HS-27A (cell line): Measurements from ENCODE around the gene KLF5.

ENCODE experiments used
- DNase-seq: peaks from one replicate; pipeline ENCODE4 v3.0.0-alpha.2; 2012; ENCODE audit warnings: low read depth, missing footprints

The KLF5 gene

GRCh38 chr13:73059460-73060250 lies 850 bp downstream of the KLF5 start:
- DNase-seq = no peak

GRCh38 chr13:73060251-73061160 lies 1.7 kb downstream of the KLF5 start:
- no peak for DNase-seq

- no peak for DNase-seq
Observed at GRCh38 chr13:73061473-73061872, 2.7 kb downstream of the KLF5 start.

GRCh38 chr13:73061876-73062275 lies 3.1 kb downstream of the KLF5 start:
- no peak for DNase-seq

GRCh38 chr13:73062468-73062867 lies 3.7 kb downstream of the KLF5 start:
- DNase-seq = no peak

GRCh38 chr13:73063166-73063565 lies 4.4 kb downstream of the KLF5 start:
- no peak for DNase-seq

GRCh38 chr13:73065036-73065435 lies 6.2 kb downstream of the KLF5 start:
- no peak for DNase-seq

- no peak for DNase-seq
Observed at GRCh38 chr13:73065665-73066340, 7.0 kb downstream of the KLF5 start.

GRCh38 chr13:73069206-73069805 lies 10.5 kb downstream of the KLF5 start:
- DNase-seq = no peak

- no peak for DNase-seq
Observed at GRCh38 chr13:73070451-73071098, 11.8 kb downstream of the KLF5 start.

GRCh38 chr13:73072239-73072900 lies 13.6 kb downstream of the KLF5 start:
- DNase-seq = no peak

GRCh38 chr13:73073050-73073449 lies 14.2 kb downstream of the KLF5 start:
- no peak for DNase-seq

GRCh38 chr13:73074014-73074413 lies 15.2 kb downstream of the KLF5 start:
- no peak for DNase-seq

GRCh38 chr13:73074926-73075325 lies 16.1 kb downstream of the KLF5 start:
- no peak for DNase-seq

GRCh38 chr13:73075546-73075945 lies 16.7 kb downstream of the KLF5 start:
- no peak for DNase-seq

GRCh38 chr13:73075954-73076353 lies 17.1 kb downstream of the KLF5 start:
- DNase-seq = no peak

GRCh38 chr13:73077865-73078264 lies 19.1 kb downstream of the KLF5 start:
- DNase-seq = no peak

GRCh38 chr13:73079359-73079758 lies 20.6 kb downstream of the KLF5 start:
- no peak for DNase-seq

GRCh38 chr13:73081256-73081915 lies 22.6 kb downstream of the KLF5 start:
- no peak for DNase-seq

- no peak for DNase-seq
Observed at GRCh38 chr13:73082471-73082870, 23.7 kb downstream of the KLF5 start.

GRCh38 chr13:73082895-73083294 lies 24.1 kb downstream of the KLF5 start:
- DNase-seq = no peak
